Esophagus mucosa (tissue), 1 donor: ENCODE data around the gene KLHL15. TPM values are rescaled to one million over a fixed set of nuclear protein-coding genes. Genes with fewer than 3 reads are reported as not detected.
A peak's percentile ranks its signal among the peaks of the same experiment; 100 is the strongest.
"Not testable (repeated sequence)": the region's sequence is repeated elsewhere in the genome, so short reads cannot be mapped to it uniquely, and the experiment has no call there.

ENCODE experiments used
- ATAC-seq: fragments of 200-7000 bp; cut with Tn5 transposase; one replicate; pipeline ENCODE4 v1.9.1; 2020
- total RNA-seq: library from RNA; stranded (reverse); gene quantifications from one replicate; pipeline ENCODE4 v1.2.4, GENCODE V29; 2023
- donor health status: DM: yes; HTN: yes; CAD: no.

The KLHL15 gene, protein sequence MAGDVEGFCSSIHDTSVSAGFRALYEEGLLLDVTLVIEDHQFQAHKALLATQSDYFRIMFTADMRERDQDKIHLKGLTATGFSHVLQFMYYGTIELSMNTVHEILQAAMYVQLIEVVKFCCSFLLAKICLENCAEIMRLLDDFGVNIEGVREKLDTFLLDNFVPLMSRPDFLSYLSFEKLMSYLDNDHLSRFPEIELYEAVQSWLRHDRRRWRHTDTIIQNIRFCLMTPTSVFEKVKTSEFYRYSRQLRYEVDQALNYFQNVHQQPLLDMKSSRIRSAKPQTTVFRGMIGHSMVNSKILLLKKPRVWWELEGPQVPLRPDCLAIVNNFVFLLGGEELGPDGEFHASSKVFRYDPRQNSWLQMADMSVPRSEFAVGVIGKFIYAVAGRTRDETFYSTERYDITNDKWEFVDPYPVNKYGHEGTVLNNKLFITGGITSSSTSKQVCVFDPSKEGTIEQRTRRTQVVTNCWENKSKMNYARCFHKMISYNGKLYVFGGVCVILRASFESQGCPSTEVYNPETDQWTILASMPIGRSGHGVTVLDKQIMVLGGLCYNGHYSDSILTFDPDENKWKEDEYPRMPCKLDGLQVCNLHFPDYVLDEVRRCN
- total RNA-seq: 2.1 TPM

DNA sequence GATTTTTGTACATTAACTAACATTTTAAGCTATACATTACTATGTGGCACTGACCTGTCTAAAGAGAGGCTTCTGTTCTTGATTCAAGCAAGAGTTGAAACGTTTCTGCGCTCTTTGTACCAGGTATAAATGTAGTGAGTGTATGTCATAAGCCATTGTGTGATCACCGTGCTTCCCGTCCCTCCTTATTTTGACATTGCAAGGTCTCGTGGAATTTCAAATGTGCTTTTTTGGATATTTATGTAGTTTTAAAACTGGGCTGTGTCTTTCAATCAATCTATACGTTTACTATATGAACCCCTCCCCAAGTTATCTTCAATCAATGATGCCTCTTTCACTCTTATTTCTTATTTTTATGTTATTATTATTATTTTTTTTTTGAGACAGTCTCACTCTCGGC lies at the start of gene KLHL15:
TSS of gene KLHL15 (minus strand) at position 101 of the 400 bp plus-strand sequence. CDS start 20,493 bp downstream, outside the sequence.
- no peak for ATAC-seq

DNA sequence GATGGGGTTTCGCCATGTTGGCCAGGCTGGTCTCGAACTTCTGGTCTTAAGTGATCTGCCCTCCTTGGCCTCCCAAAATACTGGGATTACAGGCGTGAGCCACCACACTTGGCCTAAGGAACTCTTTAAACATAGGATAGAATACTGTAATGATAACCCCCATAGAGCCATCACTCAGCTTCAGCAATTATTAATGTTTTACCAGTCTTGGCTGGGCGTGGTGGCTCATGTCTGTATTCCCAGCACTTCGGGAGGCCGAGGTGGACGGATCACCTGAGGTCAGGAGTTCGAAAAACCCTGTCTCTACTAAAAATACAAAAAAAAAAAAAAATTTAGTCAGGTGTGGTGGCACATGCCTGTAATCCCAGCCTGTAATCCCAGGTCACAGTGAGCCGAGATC lies 42.9 kb upstream of the KLHL15 start:
- ATAC-seq: no peak

DNA sequence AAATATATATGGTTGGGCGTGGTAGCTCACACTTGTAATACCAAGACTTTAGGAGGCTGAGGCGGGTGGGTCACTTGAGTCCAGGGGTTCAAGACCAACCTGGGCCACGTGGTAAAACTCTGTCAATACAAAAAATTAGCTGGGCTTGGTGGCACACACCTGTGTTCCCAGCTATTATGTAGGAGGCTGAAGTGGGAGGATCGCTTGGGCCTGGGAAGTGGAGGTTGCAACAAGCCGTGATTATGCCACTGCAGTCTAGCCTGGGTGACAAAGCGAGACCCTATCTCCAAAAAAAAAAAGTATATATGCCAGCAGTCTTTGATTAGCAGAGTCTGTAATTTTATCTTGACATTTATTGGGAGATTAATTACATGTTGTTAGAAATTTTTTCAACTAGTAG lies 36.5 kb upstream of the KLHL15 start:
- ATAC-seq: no peak

DNA sequence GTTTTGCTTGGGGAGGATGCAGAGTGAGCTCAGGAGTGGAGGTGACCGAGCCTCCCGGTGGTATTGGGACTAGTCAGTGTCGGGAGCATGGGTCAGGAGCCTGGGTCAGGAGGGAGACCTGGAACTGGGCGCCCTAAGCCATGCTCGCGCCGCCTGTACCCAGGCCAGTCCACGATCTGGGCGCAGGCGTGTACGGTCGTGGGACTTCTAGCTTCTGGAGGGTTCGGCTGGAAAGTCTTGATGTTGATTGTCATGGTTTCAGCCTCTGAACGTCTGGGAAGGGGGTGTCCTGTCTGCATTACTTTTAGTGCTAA lies 28.0 kb upstream of the KLHL15 start:
- peak; percentile 48 for ATAC-seq

DNA sequence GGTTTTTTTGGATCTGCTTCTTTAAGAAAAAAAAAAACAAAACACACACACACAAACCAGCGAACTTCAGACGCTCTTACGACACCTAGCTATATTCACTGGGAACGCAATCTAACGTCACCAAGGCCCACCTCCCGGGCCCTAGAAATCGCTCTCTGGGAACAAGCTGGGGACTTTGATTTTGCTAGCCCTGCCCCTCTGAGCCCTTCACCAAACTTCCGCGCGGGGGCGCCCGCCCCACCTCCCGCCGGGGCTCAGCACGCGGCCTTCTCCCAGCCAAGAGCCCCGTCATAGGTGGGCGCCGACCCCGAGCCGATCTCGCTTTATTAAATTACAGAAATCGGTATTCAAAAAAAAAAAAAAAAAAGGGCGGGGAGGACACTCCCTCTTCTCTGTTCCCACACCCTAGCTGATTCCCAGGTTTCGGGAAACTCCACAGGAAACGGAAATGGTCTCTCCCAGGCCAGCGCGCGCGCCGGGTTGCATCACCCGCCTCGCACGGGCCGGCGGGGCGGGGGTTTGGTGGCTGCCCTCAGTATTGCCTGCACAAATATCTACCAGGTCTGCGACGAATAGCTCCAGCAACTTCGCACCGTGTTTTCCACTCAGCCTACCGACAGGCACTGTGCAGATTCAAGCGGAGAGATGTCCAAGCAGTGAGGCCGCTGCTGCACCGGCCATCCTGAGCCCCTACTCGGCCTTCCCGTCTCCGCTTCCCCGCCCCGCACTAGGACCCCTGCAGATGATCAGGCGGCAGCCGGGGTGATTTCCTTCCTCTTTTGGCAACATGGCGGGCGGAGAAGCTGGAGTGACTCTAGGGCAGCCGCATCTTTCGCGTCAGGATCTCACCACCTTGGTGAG lies 27.4 kb upstream of the KLHL15 start, which contains the start of gene EIF2S3:
TSS of gene EIF2S3 (plus strand) at position 775 of the 861 bp plus-strand sequence. CDS start at position 788, 13 bp downstream.
- peak; percentile 99 for ATAC-seq

DNA sequence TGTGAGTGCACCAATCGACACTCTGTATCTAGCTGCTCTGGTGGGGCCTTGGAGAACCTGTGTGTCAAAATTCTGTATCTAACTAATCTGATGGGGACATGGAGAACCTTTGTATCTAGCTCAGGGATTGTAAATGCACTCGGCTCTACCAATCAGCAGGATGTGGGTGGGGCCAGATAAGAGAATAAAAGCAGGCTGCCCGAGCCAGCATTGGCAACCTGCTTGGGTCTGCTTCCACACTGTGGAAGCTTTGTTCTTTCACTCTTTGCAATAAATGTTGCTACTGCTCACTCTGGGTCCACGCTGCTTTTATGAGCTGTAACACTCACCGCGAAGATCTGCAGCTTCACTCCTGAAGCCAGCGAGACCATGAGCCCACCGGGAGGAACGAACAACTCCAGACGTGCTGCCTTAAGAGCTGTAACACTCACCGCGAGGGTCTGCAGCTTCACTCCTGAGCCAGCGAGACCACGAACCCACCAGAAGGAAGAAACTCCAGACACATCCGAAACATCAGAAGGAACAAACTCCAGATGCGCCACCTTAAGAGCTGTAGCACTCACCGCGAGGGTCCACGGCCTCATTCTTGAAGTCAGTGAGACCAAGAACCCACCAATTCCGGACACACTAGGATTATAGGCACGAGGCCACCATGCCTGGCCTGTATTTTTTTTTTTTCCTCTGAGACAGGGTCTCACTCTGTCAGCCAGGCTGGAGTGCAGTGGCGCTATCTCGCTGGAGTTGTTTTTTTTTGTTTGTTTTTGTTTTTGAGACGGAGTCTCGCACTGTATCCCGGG lies 23.7 kb upstream of the KLHL15 start:
- not testable (repeated sequence) for ATAC-seq

DNA sequence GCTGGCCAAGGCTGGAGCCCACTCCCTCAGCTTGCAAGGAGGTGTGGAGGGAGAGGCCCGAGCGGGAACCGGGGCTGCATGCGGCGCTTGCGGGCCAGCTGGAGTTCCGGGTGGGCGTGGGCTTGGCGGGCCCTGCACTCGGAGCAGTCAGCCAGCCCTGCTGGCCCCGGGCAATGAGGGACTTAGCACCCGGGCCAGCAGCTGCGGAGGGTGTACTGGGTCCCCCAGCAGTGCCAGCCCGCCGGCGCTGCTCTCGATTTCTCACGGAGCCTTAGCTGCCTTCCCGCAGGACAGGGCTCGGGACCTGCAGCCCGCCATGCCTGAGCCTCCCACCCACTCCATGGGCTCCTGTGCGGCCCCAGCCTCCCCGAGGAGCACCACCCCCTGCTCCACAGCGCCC lies 22.7 kb upstream of the KLHL15 start:
- not testable (repeated sequence) for ATAC-seq

DNA sequence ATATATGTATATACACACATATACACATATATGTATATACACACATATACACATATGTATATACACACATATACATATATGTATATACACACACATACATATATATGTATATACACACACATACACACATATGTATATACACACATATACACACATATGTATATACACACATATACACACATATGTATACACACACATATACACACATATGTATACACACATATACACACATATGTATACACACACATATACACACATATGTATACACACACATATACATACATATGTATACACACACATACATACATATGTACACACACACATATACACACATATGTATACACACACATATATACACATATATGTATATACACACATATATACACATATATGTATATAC lies 19.1 kb upstream of the KLHL15 start:
- not testable (repeated sequence) for ATAC-seq

DNA sequence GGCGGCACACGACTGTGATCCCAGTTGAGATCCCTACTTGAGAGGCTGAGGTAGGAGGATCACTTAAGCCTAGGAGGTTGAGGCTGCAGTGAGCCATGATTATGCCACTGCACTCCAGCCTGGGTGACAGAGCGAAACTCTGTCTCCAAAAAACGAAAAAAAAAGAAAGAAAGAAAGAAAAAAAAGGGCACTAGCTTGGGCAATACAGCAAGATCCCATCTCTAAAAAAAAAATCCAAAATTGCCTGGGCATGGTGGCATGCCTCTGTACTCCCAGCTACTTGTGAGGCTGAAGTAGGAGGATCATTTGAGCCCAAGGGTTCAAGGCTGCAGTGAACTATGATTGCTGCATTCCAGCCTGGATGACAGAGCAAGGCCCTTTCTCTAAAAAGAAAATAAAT lies 10.7 kb upstream of the KLHL15 start:
- ATAC-seq: no peak

DNA sequence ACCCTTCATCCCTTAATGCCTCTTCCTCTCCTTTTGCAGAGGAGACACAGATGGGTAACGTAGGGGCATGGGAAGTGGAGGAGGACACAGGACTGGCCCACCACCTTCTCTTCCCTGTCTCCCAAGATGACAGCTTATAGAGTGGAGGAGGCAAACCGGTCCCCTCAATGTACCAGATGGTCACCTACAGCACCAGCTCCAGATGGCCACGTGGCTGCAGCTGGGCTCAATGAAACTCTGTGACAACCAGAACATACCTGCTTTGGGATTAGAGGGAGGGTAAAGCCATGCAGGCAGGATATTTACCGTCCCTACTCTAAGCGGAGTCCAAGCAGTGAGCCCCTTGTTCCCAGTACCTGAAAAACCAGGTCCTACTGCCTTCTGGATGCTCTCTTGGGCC lies 7.5 kb upstream of the KLHL15 start:
- no peak for ATAC-seq

DNA sequence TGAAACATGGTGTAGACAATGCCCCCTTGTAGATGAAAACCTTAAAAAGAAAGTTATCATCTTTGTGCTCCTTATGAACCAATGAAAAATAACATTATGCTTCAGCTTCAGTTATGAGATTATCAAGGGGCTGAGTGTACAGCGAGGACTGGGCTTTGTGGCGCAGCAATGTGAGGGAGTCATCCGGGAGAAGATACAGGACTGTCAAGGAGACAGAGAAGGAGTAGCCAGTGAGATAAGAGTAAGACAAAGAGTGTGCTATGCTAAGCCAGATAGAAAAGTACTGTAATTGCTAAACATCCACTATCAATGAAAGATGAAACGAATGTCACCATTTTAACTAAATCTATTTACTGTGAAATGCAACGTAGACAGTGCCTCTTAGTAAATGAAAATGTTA lies 3.6 kb upstream of the KLHL15 start:
- no peak for ATAC-seq

DNA sequence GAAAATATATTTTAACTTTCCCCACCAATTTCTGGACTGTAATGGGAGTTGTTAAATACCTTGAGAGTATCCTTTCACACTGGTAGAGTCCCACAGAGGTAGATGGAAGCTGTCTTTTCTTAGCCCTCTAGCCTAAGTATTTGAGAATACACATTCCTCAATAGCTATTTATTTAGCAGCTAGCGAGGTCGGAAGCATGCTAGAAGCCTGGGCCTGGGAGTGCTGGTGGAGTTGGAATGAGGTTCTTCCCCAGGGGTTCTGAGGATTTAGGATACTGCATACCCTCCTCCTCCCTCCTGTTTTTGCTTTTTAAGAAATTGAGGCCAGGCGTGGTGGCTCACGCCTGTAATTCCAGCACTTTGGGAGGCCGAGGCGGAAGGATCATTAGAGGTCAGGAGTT lies 999 bp upstream of the KLHL15 start:
- ATAC-seq: no peak

DNA sequence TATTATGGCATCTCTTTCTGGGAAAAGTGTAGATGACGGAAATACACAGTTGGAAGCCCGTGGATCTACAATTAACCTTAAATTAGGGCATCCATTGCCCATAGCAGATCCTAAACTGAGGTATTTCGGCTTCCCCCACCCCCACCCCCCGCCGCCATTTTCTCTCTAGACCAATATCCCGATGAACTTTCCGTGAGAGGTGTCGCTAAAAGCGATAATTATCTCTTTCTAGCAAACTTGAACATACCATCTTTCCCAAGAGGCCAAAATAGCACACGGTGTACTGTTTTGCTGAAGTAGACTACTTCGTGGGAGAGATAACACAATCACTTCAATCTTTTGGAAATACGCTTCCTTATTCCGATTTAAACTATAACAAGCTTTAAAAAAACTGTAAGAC lies 554 bp downstream of the KLHL15 start:
- no peak for ATAC-seq

DNA sequence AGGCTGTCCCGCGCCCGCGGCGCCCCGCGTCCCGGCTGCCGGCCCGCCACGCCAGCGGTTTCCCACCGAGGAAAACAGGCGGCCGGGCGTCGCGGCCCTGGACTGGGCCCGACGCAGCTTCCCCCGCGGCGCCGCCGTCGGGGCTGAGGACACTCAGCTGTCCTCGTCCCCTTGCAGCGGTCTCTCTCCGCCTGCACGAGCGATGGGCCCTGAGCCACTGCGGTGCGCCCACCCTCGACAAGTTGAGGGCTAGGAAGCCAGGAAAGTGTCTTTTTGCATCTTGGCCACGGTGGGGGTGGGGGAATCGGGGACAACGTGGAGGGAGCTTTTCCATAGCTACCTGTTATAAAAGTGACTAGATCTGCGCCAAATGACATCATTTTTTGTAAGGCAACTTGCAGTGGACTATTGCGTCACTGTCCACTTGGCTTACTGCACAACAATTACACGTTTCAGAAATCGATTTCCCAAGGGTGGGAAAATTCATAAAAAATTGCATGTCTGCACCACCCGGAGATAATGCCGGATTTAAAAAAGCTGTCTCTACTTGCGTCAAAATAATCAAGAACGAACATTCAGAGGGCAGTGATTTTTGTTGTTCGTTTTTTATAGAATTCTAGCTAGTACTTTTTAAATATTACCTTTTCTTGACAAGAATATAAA lies 1.1 kb downstream of the KLHL15 start:
- peak; percentile 42 for ATAC-seq

DNA sequence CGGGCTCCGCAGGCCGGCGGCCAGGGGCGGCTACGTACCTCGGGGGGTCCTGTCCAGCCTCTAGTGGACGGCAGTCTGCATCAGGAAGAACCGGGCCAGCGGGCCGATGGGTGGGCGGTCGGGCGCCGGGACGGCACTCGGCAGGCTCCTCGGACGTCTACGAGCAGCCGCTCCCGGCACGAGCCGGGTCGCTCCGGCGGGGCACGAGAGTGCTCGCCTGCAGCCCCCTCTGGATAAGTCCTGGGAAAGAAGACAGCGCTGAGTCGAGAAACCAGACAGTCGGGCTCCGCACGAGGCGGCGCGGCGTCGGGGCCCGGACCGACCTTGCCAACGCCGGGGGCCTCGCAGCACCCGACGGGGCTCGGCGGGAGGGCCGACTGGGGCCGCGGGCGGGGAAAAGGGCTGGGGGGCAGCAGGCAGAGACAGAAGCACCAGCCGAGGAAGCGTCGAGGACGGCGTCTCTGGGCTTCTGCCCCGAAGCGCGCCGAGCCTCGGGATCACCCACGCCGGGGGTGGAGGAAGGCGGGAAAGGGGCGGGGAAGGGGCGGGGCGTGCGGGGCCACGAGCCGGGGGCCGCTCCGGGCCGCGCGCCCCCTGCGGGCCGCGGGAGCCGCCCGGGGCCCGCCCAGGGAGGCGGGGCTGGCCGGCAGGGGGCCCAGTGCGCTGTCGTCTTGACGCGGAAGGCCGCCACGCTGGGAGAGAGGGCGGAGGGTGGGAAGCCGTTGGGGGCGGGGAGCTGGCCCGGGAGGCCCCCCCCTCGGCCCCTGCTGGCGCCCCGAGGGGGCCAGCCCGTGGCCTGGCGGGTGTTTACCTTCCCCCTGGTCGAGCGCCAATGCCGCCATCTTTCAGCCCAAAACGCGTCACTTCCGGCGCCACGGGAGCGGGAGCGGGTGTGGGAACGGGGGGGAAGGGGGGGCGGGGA lies 1.9 kb downstream of the KLHL15 start:
- peak; percentile 97 for ATAC-seq

DNA sequence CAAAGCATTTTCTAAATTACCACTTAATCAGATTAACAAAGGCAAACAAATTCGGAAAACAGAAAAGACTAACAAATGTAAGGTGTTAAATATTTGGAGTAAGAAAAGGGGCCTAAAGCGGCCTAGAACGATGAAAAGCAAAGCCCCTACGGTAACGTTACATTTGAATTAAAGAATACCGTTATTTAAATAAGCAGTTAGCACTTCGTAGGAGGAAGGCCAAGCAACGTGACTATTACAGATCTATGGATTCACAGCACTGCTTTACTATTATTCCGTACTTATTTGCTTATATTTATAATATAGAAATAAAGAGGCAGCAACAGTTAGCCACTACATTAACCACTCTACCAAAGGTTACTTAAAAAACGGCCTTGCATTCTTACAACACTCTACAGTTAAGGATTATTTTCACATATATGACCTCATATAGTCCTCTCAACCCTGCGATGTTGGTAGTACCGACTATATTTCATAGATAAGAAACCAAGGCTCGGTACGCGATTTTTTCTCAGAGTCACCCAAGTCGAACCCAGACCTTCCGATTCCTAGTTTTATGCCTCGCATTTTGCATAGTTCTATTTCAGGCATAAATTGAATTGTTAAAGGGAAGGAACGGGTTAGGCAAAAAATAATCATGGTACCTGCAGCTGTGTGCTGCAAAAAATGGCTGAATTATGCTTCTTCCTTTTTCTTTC lies 2.9 kb downstream of the KLHL15 start:
- no peak for ATAC-seq

DNA sequence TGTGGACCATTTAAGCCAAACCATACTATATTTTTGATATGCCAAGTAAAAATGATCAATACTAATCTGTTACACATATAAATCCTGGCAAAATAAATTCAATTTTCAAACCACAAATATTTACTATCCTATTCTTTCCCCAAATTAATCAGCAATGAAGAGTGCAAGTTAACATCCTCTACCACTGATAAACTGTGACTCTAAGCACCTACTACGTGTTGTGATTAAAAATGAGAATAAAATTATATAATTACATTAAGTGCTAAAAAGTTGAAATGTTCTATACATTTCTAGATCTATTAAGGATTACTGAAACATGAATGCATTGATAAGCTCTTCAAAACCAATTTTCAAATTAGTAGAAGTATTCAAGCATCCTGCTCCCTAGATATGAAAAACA lies 3.4 kb downstream of the KLHL15 start:
- no peak for ATAC-seq

DNA sequence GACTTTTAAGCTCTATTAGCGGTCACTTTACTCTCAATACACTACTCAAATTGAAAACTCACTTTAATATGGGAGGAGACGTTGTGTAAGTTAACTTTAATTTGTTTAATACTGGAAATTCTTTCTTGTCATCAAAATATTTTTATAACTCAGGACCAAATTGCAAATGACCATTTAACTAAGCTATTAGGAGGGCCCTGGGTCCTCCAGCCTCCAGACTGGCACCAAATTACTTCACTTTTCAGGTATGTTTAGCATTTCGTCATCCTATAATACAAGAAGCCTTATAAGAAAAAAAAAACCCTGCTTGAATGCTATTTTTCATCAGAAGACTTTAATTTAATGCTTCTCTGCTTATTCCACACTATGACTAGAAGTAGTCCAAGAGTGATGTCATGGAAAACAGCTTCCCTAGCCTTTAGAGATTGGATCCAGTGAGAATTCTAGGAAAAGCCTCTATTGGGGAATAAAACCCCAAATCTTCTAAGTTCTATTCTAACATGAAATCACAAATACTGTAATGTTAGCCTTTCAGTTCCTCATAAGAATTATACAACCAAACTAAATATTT lies 6.6 kb downstream of the KLHL15 start:
- no peak for ATAC-seq

DNA sequence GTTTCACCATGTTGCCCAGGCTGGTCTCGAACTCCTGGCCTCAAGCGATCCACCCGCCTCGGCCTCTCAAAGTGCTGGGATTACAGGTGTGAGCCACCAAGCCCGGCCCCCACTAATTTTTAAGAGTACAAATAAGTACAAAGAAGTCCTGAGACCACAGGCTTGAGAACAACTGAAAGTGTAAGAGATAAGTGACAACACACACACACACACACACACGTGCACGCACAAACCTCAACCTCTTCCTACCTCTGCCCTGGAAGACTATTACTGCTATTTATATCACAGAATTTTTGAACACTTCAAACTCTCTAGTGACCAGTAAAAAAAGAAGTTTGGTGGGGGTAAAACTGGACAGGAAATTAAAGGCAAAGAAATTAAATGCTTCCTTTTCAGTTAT lies 7.5 kb downstream of the KLHL15 start:
- ATAC-seq: no peak

DNA sequence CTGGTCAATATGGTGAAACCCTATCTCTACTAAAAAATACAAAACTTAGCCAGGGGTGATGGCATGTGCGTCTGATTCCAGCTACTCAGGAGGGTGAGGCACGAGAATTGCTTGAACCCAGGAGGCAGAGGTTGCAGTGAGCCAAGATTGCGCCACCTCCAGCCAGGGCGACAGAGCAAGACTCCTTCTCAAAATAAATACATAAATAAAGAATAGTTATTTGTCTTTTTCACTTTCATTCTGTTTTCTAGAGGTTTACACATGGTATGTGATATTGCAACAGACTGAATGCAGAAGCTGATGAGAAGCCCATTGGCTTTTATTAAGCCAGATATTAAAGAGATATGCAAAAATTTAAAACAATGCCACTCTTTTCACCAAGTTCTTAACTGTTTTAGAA lies 8.2 kb downstream of the KLHL15 start:
- no peak for ATAC-seq
